ENCODE data around the gene NRXN3.

Gene NRXN3

GRCh38 chr14:78141590-78141989, 28.6 kb upstream of the NRXN3 start:
- Histone ChIP-seq H3K27ac (ENCODE audit: insufficient read depth, low read depth, low read length, poor library complexity, severe bottlenecking) (no peak overlapping the region), H3K9me3 (ENCODE audit: control insufficient read depth, low read length) (no peaks in the 10 kb centered on the region), H3K36me3 (ENCODE audit: control insufficient read depth, insufficient read depth, low read length) (no peaks in the 10 kb centered on the region), H3K4me1 (ENCODE audit: control insufficient read depth, insufficient read depth, low read length) (no peaks in the 10 kb centered on the region), H3K27me3 (ENCODE audit: control insufficient read depth, insufficient read depth, low read length, poor library complexity, severe bottlenecking) (no peaks in the 10 kb centered on the region), H3K4me3 (ENCODE audit: insufficient read depth, low read depth, low read length) (no peak overlapping the region)
- 92 to 94% methylated on average over 2 of the region's 2 CpGs for WGBS, 2 experiments

- WGBS, 2 experiments, result 87 to 90% methylated on average over 4 of the region's 5 CpGs
- no peaks in the 10 kb centered on the region for H3K27me3 ChIP-seq (ENCODE audit: control insufficient read depth, insufficient read depth, low read length, poor library complexity, severe bottlenecking)
- H3K4me3 ChIP-seq (ENCODE audit: insufficient read depth, low read depth, low read length), result no peak overlapping the region
- H3K36me3 ChIP-seq (ENCODE audit: control insufficient read depth, insufficient read depth, low read length), result no peaks in the 10 kb centered on the region
- H3K4me1 ChIP-seq (ENCODE audit: control insufficient read depth, insufficient read depth, low read length), result no peaks in the 10 kb centered on the region
- H3K9me3 ChIP-seq (ENCODE audit: control insufficient read depth, low read length), result no peaks in the 10 kb centered on the region
- no peak overlapping the region for H3K27ac ChIP-seq (ENCODE audit: insufficient read depth, low read depth, low read length, poor library complexity, severe bottlenecking)
Observed at GRCh38 chr14:78142998-78143397, 27.2 kb upstream of the NRXN3 start.

GRCh38 chr14:78143489-78144145, 26.6 kb upstream of the NRXN3 start:
- no peaks in the 10 kb centered on the region for H3K27me3 ChIP-seq (ENCODE audit: control insufficient read depth, insufficient read depth, low read length, poor library complexity, severe bottlenecking)
- no peak overlapping the region for H3K4me3 ChIP-seq (ENCODE audit: insufficient read depth, low read depth, low read length)
- 93 to 96% methylated on average over 5 to 7 of the region's 7 CpGs for WGBS, 2 experiments
- H3K4me1 ChIP-seq (ENCODE audit: control insufficient read depth, insufficient read depth, low read length), result no peaks in the 10 kb centered on the region
- H3K9me3 ChIP-seq (ENCODE audit: control insufficient read depth, low read length), result no peaks in the 10 kb centered on the region
- H3K27ac ChIP-seq (ENCODE audit: insufficient read depth, low read depth, low read length, poor library complexity, severe bottlenecking), result no peak overlapping the region
- H3K36me3 ChIP-seq (ENCODE audit: control insufficient read depth, insufficient read depth, low read length), result no peaks in the 10 kb centered on the region

DNA sequence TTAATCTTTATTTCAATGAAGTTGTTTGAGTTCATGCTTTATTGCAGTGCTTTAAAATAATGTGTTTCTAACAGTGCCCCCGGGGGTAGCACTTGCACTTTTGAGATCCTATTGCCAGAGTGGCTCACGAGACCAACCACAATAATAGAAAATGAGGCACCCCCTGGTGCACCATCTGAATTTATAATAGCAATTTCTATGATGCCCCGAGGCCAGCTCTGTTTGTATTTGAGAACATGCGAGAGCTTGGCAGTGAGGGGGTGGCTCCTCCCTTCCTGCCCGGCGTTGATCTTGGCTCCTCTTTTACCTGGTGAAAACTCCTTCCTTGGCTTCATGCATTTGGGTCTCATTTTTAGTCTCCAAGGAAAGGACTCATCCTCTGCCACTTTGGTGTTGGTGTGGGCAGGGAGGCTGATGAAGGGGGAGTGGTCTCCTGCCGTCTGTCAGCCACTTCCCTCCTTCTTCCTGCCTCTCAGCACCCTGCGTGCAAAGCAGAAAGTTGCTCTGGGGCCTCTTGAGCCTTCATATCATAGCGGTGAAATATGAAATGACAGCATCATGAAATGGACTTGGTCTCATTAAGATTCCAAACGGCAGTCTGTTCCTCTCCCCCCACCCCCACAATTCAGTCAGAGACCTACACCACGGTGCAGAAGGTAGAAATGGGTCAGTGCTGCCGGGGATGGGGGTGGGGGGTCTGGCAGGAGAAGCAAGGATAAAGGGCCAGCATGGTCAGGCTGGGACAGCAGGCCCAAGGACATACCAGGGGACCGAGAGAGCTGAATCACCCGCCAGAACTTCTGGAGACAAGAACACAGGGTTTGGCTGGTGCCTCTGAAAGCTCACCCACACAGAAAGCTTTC, 17.7 kb upstream of the NRXN3 start:
- H3K4me3 ChIP-seq (ENCODE audit: insufficient read depth, low read depth, low read length), result no peak overlapping the region
- H3K27me3 ChIP-seq (ENCODE audit: control insufficient read depth, insufficient read depth, low read length, poor library complexity, severe bottlenecking), result no peaks in the 10 kb centered on the region
- no peaks in the 10 kb centered on the region for H3K36me3 ChIP-seq (ENCODE audit: control insufficient read depth, insufficient read depth, low read length)
- no peaks in the 10 kb centered on the region for H3K9me3 ChIP-seq (ENCODE audit: control insufficient read depth, low read length)
- no peaks in the 10 kb centered on the region for H3K4me1 ChIP-seq (ENCODE audit: control insufficient read depth, insufficient read depth, low read length)
- WGBS, 2 experiments, result 84% methylated on average over 13 to 14 of the region's 14 CpGs
- no peak overlapping the region for H3K27ac ChIP-seq (ENCODE audit: insufficient read depth, low read depth, low read length, poor library complexity, severe bottlenecking)

GRCh38 chr14:78153064-78153341, 17.2 kb upstream of the NRXN3 start:
- no peaks in the 10 kb centered on the region for H3K27me3 ChIP-seq (ENCODE audit: control insufficient read depth, insufficient read depth, low read length, poor library complexity, severe bottlenecking)
- H3K9me3 ChIP-seq (ENCODE audit: control insufficient read depth, low read length), result no peaks in the 10 kb centered on the region
- H3K4me1 ChIP-seq (ENCODE audit: control insufficient read depth, insufficient read depth, low read length), result no peaks in the 10 kb centered on the region
- no peak overlapping the region for H3K4me3 ChIP-seq (ENCODE audit: insufficient read depth, low read depth, low read length)
- H3K27ac ChIP-seq (ENCODE audit: insufficient read depth, low read depth, low read length, poor library complexity, severe bottlenecking), result no peak overlapping the region
- H3K36me3 ChIP-seq (ENCODE audit: control insufficient read depth, insufficient read depth, low read length), result no peaks in the 10 kb centered on the region

DNA sequence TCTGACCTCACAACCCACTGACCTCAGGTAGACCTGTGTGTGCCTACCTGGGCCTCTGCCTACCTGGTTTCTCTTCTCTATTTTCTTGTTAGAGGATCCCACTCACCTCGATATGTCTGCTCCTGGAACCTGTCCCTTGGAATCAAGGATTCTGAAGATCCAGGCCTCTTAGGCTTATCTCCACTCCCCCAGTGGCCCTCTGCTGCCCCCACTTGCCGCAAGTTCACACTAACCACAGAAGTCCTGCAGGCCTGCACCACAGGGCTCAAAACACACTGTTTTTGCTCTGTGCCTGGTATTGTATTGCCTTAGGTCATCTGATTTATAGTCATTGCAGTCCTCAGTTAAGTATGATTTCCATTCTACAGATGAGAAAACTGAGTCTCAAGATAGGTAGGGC, 15.3 kb upstream of the NRXN3 start:
- Histone ChIP-seq H3K27me3 (ENCODE audit: control insufficient read depth, insufficient read depth, low read length, poor library complexity, severe bottlenecking) (no peaks in the 10 kb centered on the region), H3K36me3 (ENCODE audit: control insufficient read depth, insufficient read depth, low read length) (no peaks in the 10 kb centered on the region), H3K4me3 (ENCODE audit: insufficient read depth, low read depth, low read length) (no peak overlapping the region), H3K4me1 (ENCODE audit: control insufficient read depth, insufficient read depth, low read length) (no peaks in the 10 kb centered on the region), H3K9me3 (ENCODE audit: control insufficient read depth, low read length) (no peaks in the 10 kb centered on the region), H3K27ac (ENCODE audit: insufficient read depth, low read depth, low read length, poor library complexity, severe bottlenecking) (no peak overlapping the region)
- 78% methylated on average over 2 of the region's 2 CpGs for WGBS, 2 experiments

- no peaks in the 10 kb centered on the region for H3K27me3 ChIP-seq (ENCODE audit: control insufficient read depth, insufficient read depth, low read length, poor library complexity, severe bottlenecking)
- H3K4me3 ChIP-seq (ENCODE audit: insufficient read depth, low read depth, low read length), result no peak overlapping the region
- WGBS, 2 experiments, result 85 to 92% methylated on average over 1 to 2 of the region's 2 CpGs
- no peaks in the 10 kb centered on the region for H3K4me1 ChIP-seq (ENCODE audit: control insufficient read depth, insufficient read depth, low read length)
- H3K36me3 ChIP-seq (ENCODE audit: control insufficient read depth, insufficient read depth, low read length), result no peaks in the 10 kb centered on the region
- no peaks in the 10 kb centered on the region for H3K9me3 ChIP-seq (ENCODE audit: control insufficient read depth, low read length)
- H3K27ac ChIP-seq (ENCODE audit: insufficient read depth, low read depth, low read length, poor library complexity, severe bottlenecking), result no peak overlapping the region
Observed at GRCh38 chr14:78156196-78156595, 14.0 kb upstream of the NRXN3 start.

DNA sequence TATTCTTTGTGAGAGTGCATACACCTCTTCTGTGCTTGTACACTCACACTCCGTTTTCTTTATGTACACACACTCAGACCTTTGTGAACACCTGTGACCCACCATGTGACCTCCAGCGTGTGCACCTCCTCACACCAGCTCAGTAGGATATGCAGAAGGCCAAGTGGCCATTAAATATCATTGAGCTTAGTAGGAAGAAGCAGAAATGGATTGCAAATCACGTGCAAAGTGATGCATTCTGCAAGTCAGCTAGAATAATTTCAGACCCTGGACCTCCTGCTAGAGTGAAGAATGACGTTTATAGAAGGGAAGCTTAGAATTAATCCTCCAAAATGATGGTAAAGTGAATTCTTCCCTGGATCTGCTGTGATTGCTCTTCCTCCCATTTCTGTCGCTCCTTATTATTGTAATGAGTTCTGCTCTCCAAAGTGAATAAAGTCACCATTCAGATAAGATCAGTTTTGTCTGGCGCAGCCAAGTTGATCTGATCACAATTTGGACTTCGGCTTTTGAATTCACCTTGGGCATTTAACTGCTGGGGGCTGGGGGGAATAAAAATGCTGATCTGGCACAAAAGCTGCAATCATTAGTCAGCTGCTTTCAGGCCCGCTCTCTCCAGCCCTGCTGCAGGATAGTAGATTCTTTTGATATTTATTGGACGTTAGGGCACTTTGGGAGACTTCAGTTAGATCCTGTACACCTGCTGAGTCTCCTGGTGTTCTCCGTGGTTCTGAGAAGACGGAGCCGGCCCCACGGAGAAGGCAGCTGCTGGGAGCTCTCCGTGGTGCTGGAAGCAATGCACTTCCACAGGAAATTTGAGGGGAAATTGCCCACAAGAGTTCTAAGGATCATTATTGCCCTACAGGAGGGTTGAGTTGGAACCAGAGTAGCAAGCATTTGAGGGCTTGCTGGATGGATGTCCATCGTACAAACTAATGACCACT, 12.4 kb upstream of the NRXN3 start:
- Histone ChIP-seq H3K4me1 (ENCODE audit: control insufficient read depth, insufficient read depth, low read length) (no peaks in the 10 kb centered on the region), H3K27me3 (ENCODE audit: control insufficient read depth, insufficient read depth, low read length, poor library complexity, severe bottlenecking) (no peaks in the 10 kb centered on the region), H3K36me3 (ENCODE audit: control insufficient read depth, insufficient read depth, low read length) (no peaks in the 10 kb centered on the region), H3K9me3 (ENCODE audit: control insufficient read depth, low read length) (no peaks in the 10 kb centered on the region), H3K27ac (ENCODE audit: insufficient read depth, low read depth, low read length, poor library complexity, severe bottlenecking) (no peak overlapping the region), H3K4me3 (ENCODE audit: insufficient read depth, low read depth, low read length) (no peak overlapping the region)
- 59 to 60% methylated on average over 15 of the region's 15 CpGs for WGBS, 2 experiments

GRCh38 chr14:78162202-78162601, 8.0 kb upstream of the NRXN3 start:
- H3K27ac ChIP-seq (ENCODE audit: insufficient read depth, low read depth, low read length, poor library complexity, severe bottlenecking), result no peak overlapping the region
- H3K9me3 ChIP-seq (ENCODE audit: control insufficient read depth, low read length), result no peaks in the 10 kb centered on the region
- no peaks in the 10 kb centered on the region for H3K27me3 ChIP-seq (ENCODE audit: control insufficient read depth, insufficient read depth, low read length, poor library complexity, severe bottlenecking)
- 80 to 90% methylated on average over 4 to 5 of the region's 5 CpGs for WGBS, 2 experiments
- H3K36me3 ChIP-seq (ENCODE audit: control insufficient read depth, insufficient read depth, low read length), result no peaks in the 10 kb centered on the region
- H3K4me3 ChIP-seq (ENCODE audit: insufficient read depth, low read depth, low read length), result no peak overlapping the region
- no peaks in the 10 kb centered on the region for H3K4me1 ChIP-seq (ENCODE audit: control insufficient read depth, insufficient read depth, low read length)

GRCh38 chr14:78164226-78164853, 5.8 kb upstream of the NRXN3 start:
- 12 to 21% methylated on average over 8 of the region's 8 CpGs for WGBS, 2 experiments
- H3K36me3 ChIP-seq (ENCODE audit: control insufficient read depth, insufficient read depth, low read length), result no peaks in the 10 kb centered on the region

More at GRCh38 chr14:78164226-78164853, 5.8 kb upstream of the NRXN3 start:
- no peaks in the 10 kb centered on the region for H3K27me3 ChIP-seq (ENCODE audit: control insufficient read depth, insufficient read depth, low read length, poor library complexity, severe bottlenecking)
- H3K9me3 ChIP-seq (ENCODE audit: control insufficient read depth, low read length), result no peaks in the 10 kb centered on the region
- no peaks in the 10 kb centered on the region for H3K4me1 ChIP-seq (ENCODE audit: control insufficient read depth, insufficient read depth, low read length)
- no peak overlapping the region for H3K27ac ChIP-seq (ENCODE audit: insufficient read depth, low read depth, low read length, poor library complexity, severe bottlenecking)
- H3K4me3 ChIP-seq (ENCODE audit: insufficient read depth, low read depth, low read length), result no peak overlapping the region
